GM19397 (cell line): Measurements from ENCODE around the gene C1QL4.
"Not testable (repeated sequence)": the region's sequence is repeated elsewhere in the genome, so short reads cannot be mapped to it uniquely, and the experiment has no call there.

Source experiments
- ATAC-seq: cut with Tn5 transposase; IDR thresholded peaks from one replicate; pipeline ENCODE4 v1.9.1; 2021; ENCODE audit warnings: mild to moderate bottlenecking, moderate library complexity; ENCODE audit not compliant: unreplicated experiment

C1QL4 gene

GRCh38 chr12:49282740-49283375, 54.1 kb downstream of the C1QL4 start:
- ATAC-seq: not testable (repeated sequence)
